HepG2 (cell line): Measurements from ENCODE around the gene MBLAC1. TPM values are rescaled to one million over a fixed set of nuclear protein-coding genes. Genes with fewer than 3 reads are reported as not detected.

Source experiments
- ADNP ChIP-seq: sonication (generic); formaldehyde crosslinking; IDR thresholded peaks from 2 replicates; pipeline ENCODE4 v1.4.0; 2020; ENCODE audit warnings: missing genetic modification reagents
- CBFB ChIP-seq: sonication (generic); formaldehyde crosslinking; IDR thresholded peaks from 2 replicates; pipeline ENCODE4 v1.4.0; 2020; ENCODE audit warnings: missing genetic modification reagents
- CBX5 ChIP-seq: sonication (generic); formaldehyde crosslinking; IDR thresholded peaks from 2 replicates; pipeline ENCODE4 v1.4.0; 2020; ENCODE audit warnings: missing genetic modification reagents, borderline replicate concordance
- CSRNP2 ChIP-seq: sonication (generic); formaldehyde crosslinking; conservative IDR thresholded peaks from 2 replicates; pipeline ENCODE4 v1.8.0; 2022; ENCODE audit warnings: low read depth, missing genetic modification reagents
- ELF4 ChIP-seq: sonication (generic); formaldehyde crosslinking; IDR thresholded peaks from 2 replicates; pipeline ENCODE4 v1.5.0; 2020; ENCODE audit warnings: missing genetic modification reagents, mild to moderate bottlenecking, moderate library complexity, borderline replicate concordance
- GABPA ChIP-seq, 2 experiments: IDR thresholded peaks; 2 replicates each; pipeline ENCODE4 v1.6.1; 2011 to 2016; ENCODE audit warnings: low read depth in 2 of 2, low read length in 1 of 2, missing biosample characterization in 1 of 2, missing genetic modification characterization in 1 of 2
- GFI1 ChIP-seq: sonication (generic); formaldehyde crosslinking; IDR thresholded peaks from 2 replicates; pipeline ENCODE4 v1.5.0; 2020; ENCODE audit warnings: missing genetic modification reagents, mild to moderate bottlenecking, borderline replicate concordance
- HDAC6 ChIP-seq: fragments of 200-600 bp; sonication (generic); IDR thresholded peaks from 2 replicates; pipeline ENCODE4 v1.7.0; 2017; ENCODE audit warnings: mild to moderate bottlenecking, antibody characterized with exemption, low read length, low read depth
- HOXA9 ChIP-seq: sonication (generic); formaldehyde crosslinking; IDR thresholded peaks from 2 replicates; pipeline ENCODE4 v1.8.1; 2022; ENCODE audit warnings: missing genetic modification reagents, mild to moderate bottlenecking, moderate library complexity, borderline replicate concordance
- IKZF4 ChIP-seq: sonication (generic); formaldehyde crosslinking; IDR thresholded peaks from 2 replicates; pipeline ENCODE4 v1.5.1; 2020; ENCODE audit warnings: borderline replicate concordance, mild to moderate bottlenecking, low read depth, missing genetic modification reagents; ENCODE audit errors: not compliant biosample characterization
- MED8 ChIP-seq: sonication (generic); formaldehyde crosslinking; IDR thresholded peaks from 2 replicates; pipeline ENCODE4 v1.8.1; 2023; ENCODE audit warnings: mild to moderate bottlenecking, missing genetic modification reagents; ENCODE audit not compliant: insufficient replicate concordance
- MZF1 ChIP-seq: sonication (generic); formaldehyde crosslinking; IDR thresholded peaks from 2 replicates; pipeline ENCODE4 v1.8.1; 2023; ENCODE audit warnings: mild to moderate bottlenecking, missing genetic modification reagents, borderline replicate concordance
- SUZ12 ChIP-seq: fragments of 150-350 bp; IDR thresholded peaks from 2 replicates; pipeline ENCODE4 v1.6.1; 2014; ENCODE audit warnings: low read depth, low read length
- ZBTB7A ChIP-seq: sonication (generic); formaldehyde crosslinking; IDR thresholded peaks from 2 replicates; pipeline ENCODE4 v1.8.0; 2022; ENCODE audit warnings: mild to moderate bottlenecking, missing genetic modification reagents
- ZNF12 ChIP-seq: sonication (generic); formaldehyde crosslinking; IDR thresholded peaks from 2 replicates; pipeline ENCODE4 v1.5.0; 2020; ENCODE audit warnings: missing genetic modification reagents
- ZNF3 ChIP-seq: IDR thresholded peaks from 2 replicates; pipeline ENCODE4 v1.7.0; 2017; ENCODE audit warnings: inconsistent platforms
- ZNF350 ChIP-seq: sonication (generic); formaldehyde crosslinking; IDR thresholded peaks from 2 replicates; pipeline ENCODE4 v1.4.0; 2020; ENCODE audit warnings: mild to moderate bottlenecking, low read depth, missing genetic modification reagents, borderline replicate concordance
- ZNF567 ChIP-seq: sonication (generic); formaldehyde crosslinking; IDR thresholded peaks from 2 replicates; pipeline ENCODE4 v1.8.1; 2023; ENCODE audit warnings: mild to moderate bottlenecking, missing genetic modification reagents, borderline replicate concordance
- ZNF576 ChIP-seq: sonication (generic); formaldehyde crosslinking; IDR thresholded peaks from 2 replicates; pipeline ENCODE4 v1.4.0; 2020; ENCODE audit warnings: mild to moderate bottlenecking, missing genetic modification reagents
- ZNF598 ChIP-seq: sonication (generic); formaldehyde crosslinking; IDR thresholded peaks from 2 replicates; pipeline ENCODE4 v1.5.1; 2020; ENCODE audit warnings: mild to moderate bottlenecking, missing genetic modification reagents, borderline replicate concordance
- ZNF652 ChIP-seq: IDR thresholded peaks from 2 replicates; pipeline ENCODE4 v1.6.1; 2016; ENCODE audit warnings: low read depth, borderline replicate concordance
- ZNF704 ChIP-seq: sonication (generic); formaldehyde crosslinking; IDR thresholded peaks from 2 replicates; pipeline ENCODE4 v1.8.1; 2023; ENCODE audit warnings: mild to moderate bottlenecking, inconsistent platforms, moderate library complexity, missing genetic modification reagents, borderline replicate concordance
- polyA plus RNA-seq, 8 experiments: library from polyadenylated mRNA; depleted of rRNA in 3 of 8; stranded (reverse) in 7 of 8; unstranded in 1 of 8; fragments of >200 nt; fragmentation: Illumina TruSeq in 4 of 8; extraction: Trizol in 4 of 8; gene quantifications; 2 replicates each; pipeline versions ENCODE4 v1.2.1 to v1.2.3, GENCODE V29; 2011 to 2016; ENCODE audit warnings: low read depth in 4 of 8, missing spikeins in 1 of 8, mixed read lengths in 1 of 8; ENCODE audit not compliant: insufficient read depth in 1 of 8
- total RNA-seq, 5 experiments: library from RNA; depleted of rRNA; stranded (reverse); fragments of >200 nt; fragmentation: Illumina TruSeq; extraction: Trizol; gene quantifications; 2 replicates each; pipeline ENCODE4 v1.2.3, GENCODE V29; 2016; ENCODE audit warnings: low read depth in 1 of 5
- TF ChIP-seq, protein P1 (sequence below): IDR thresholded peaks from 2 replicates; pipeline ENCODE4 v1.6.1; 2016; ENCODE audit warnings: mild to moderate bottlenecking
- TF ChIP-seq, protein P2 (sequence below): sonication (generic); IDR thresholded peaks from 2 replicates; pipeline ENCODE4 v1.6.1; 2016; ENCODE audit warnings: low read depth, borderline replicate concordance

Gene MBLAC1
- total and polyA plus RNA-seq, 2 of the 13 experiments (the other 11 are each of a cell fraction or from before 2014, with no cell fraction given) = 0.79 to 2.1 TPM

DNA sequence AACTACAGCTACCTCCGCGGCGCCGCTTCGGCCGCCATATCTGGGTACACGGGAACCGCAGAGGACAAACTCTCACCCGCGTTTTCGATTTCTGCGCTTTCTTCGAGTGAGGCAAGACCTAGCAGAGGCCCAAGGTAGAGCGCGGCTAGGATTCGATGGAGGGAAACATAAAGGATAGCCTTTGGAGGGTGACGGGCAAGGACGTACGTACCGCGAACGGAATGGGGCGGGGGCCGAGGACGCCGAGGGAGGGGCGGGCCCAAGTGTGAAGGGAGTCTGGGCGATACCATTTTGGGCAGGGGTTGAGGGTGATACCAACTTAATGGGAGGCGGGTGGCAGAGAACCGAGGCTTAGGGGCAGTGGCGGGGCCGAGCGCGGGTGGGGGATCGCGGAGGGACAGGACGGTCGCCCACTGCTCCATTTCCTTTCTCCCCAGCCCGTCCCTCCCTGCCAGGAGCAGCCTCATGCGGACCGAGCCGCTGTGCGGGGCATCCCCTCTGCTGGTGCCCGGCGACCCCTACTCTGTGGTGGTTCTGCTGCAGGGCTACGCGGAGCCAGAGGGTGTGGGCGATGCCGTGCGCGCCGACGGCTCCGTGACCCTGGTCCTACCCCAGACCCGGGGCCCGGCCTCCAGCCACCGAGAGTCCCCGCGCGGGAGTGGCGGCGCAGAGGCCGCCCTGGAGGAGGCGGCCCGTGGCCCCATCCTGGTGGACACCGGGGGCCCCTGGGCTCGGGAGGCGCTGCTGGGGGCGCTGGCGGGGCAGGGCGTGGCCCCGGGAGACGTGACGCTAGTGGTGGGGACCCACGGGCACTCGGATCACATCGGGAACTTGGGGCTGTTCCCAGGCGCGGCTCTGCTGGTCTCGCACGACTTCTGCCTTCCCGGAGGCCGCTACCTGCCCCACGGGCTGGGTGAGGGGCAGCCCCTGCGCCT, at the start of gene MBLAC1 (continued):
- TF ChIP-seq IKZF4 (CRISPR knock-in tag) (peak; percentile 42), ZNF12 (no peak), ADNP (no peak), HDAC6 (no peak), ZNF576 (CRISPR knock-in tag) (no peak), HOXA9 (no peak), SUZ12 (no peak), ELF4 (CRISPR knock-in tag) (no peak), ZNF652 (CRISPR knock-in tag) (no peak), ZBTB7A (CRISPR knock-in tag) (no peak), ZNF704 (no peak), GABPA (IDR thresholded peaks at IDR 0.05; ENCODE audit: low read depth, low read length) (no peak), GABPA (CRISPR knock-in tag; IDR thresholded peaks at IDR 0.05; ENCODE audit: low read depth) (no peak), CSRNP2 (no peak), MZF1 (no peak), GFI1 (CRISPR knock-in tag) (no peak; the same call in 1 of the 2 replicates), ZNF3 (CRISPR knock-in tag) (no peak), ZNF598 (CRISPR knock-in tag) (no peak), MED8 (CRISPR knock-in tag) (no peak), ZNF350 (CRISPR knock-in tag) (peak; percentile 41; the same call in 1 of the 2 replicates), CBX5 (no peak), ZNF567 (CRISPR knock-in tag) (no peak), CBFB (CRISPR knock-in tag) (no peak)
- TF ChIP-seq, protein P1, sequence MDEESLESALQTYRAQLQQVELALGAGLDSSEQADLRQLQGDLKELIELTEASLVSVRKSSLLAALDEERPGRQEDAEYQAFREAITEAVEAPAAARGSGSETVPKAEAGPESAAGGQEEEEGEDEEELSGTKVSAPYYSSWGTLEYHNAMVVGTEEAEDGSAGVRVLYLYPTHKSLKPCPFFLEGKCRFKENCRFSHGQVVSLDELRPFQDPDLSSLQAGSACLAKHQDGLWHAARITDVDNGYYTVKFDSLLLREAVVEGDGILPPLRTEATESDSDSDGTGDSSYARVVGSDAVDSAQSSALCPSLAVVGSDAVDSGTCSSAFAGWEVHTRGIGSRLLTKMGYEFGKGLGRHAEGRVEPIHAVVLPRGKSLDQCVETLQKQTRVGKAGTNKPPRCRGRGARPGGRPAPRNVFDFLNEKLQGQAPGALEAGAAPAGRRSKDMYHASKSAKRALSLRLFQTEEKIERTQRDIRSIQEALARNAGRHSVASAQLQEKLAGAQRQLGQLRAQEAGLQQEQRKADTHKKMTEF (CRISPR knock-in tag) = no peak; the same call in 1 of the 2 replicates
- TF ChIP-seq, protein P2, sequence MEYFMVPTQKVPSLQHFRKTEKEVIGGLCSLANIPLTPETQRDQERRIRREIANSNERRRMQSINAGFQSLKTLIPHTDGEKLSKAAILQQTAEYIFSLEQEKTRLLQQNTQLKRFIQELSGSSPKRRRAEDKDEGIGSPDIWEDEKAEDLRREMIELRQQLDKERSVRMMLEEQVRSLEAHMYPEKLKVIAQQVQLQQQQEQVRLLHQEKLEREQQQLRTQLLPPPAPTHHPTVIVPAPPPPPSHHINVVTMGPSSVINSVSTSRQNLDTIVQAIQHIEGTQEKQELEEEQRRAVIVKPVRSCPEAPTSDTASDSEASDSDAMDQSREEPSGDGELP = no peak
